ENCODE measurements around the gene CCBE1.

DNA sequence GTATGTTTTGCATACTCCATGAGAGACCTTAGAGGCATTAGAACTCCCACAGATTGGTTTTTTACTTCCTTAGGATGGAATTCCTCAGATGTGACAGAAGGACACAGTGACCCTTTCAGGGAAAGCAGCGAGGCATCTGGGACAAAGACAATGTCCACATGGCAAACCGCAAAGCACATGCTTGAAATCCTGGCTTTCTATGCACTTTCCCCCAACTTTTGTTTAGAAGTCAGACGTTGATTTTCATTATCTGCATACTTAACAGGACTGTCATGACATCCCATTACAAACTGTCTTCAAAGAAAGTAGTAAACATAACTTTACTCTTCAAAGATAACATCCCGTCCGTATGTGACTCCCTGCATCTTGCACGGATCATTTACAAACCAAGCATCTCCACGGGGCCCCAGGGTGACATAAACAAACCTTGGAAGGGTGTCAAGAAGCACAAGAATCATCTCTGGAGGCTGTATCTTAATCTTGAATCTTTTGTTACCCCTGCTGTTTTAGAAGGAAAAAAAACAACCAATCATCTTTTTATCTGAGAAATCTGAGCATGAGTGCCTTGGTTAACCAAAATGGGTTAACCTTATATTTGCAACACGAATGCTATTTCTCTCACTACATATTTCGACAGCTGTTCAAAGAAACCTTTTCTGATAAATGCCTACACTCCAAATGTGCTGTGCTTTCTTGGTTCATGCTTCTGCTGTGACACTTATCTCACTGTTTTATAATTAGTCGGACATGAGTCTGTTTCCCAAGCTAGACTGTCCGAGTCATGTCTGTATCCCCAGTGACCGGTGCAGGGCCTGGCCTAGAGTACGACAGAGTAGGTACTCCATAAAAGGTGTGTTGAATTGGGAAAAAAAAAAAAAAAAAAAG is 90.8 kb downstream of the CCBE1 start:
- TF ChIP-seq CTCF (IDR thresholded peaks at IDR 0.05) (no peak), ZFX (IDR thresholded peaks at IDR 0.05; ENCODE audit: borderline replicate concordance) (no peak)
